ENCODE data around the gene SMU1.
A peak's percentile ranks its signal among the peaks of the same experiment; 100 is the strongest.

The SMU1 gene

DNA sequence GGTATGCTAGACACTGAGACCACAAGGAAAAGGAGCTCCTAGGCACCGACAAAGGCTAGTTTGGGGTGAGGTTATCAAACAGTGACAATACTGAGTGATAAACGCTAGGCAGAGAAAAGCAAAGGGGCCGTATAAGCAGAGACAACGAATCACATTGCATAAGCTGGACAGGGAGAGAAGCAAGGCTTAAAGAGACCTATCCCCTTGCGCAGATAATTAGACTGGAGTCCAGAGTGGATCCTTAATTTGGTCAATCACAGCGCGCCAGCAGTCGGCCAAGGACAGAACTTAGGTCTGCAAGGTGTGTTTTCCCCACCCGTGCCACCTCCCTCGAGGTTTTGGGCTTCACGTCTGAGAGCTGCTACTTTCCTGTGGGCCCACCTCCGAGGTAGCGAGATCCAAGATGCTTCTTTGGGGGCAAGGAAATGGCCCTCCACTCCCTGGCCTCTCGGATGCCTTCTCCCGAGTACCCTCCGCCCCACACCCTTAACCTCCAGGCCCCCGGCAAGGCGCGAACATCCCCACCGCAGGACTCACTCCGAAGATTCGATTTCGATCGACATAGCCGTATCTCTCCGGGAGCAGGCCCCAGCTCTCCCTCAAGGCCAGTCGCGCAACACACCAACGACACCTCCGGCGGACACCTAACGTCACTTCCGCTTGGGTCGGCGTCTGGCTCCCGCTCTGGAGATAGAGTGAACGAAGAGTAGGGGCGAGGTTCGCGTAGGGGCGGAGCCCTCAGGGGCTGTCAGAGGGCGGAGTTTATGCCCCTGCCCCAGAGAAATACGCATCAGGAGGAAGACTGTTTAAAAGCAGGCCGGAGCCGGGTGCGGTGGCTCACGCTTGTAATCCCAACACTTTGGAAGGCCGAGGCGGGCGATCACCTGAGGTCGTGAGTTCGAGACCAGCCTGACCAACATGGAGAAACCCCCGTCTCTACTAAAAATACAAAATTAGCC is at the start of gene SMU1:
SMU1 (minus strand) TSS at position 629 of the 959 bp plus-strand sequence; CDS start at position 563, 66 bp downstream.
- peak; percentile 98 for DNase-seq (ENCODE audit: low spot score)

GRCh38 chr9:33125461-33125860 is 49.0 kb upstream of the SMU1 start:
- DNase-seq (ENCODE audit: low spot score) = no peak

DNA sequence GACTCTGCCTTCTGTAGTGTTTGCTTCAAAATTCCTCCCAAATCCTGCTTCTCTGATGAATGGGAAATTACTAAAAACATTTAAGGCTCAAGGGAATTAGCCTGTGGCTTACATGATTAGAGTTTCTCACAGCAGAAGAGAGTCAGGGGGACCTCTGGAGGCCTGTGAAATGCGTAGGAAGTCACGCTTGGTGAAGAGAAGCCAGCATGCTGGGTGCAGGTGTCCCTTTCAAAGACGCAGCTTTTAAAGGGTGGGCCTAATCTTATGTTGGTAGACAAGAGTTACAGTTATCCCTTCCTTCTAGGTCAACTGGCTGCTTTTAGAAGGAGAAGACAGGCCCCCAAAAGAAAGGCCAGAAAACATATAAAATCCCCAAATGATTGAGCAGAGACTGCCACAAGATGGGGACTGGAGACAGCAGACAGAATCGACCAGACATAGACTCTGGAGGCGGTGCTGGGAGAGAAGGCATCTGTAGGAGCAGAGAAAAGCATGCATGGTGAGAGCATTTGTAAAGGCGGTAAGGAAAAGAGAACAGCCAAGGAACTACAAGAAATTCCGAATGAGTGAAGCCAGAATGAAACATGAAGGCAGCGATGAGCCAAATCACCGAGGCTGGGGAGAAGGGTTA is 48.4 kb upstream of the SMU1 start:
- no peak for DNase-seq (ENCODE audit: low spot score)

DNA sequence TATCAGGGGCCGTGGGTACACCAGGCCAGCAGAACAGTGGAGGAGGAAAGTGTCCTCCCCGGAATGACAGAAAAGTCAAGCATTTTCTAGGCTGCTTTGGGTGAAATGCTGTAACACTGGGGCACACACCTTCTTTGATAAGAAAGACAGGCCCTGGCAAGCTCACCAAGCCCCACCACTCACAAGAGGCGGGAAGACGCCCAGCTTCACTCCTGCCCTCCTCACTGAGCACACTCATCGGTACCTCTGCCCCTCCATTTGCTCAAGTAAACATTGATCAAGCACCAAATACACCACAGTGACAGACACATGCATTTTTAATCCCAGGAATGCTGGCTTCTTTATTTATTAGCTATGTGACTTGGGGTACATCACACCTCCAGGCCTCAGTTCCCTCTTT is 47.6 kb upstream of the SMU1 start:
- DNase-seq (ENCODE audit: low spot score) = no peak

GRCh38 chr9:33123407-33124031 is 47.0 kb upstream of the SMU1 start:
- DNase-seq (ENCODE audit: low spot score) = no peak

DNA sequence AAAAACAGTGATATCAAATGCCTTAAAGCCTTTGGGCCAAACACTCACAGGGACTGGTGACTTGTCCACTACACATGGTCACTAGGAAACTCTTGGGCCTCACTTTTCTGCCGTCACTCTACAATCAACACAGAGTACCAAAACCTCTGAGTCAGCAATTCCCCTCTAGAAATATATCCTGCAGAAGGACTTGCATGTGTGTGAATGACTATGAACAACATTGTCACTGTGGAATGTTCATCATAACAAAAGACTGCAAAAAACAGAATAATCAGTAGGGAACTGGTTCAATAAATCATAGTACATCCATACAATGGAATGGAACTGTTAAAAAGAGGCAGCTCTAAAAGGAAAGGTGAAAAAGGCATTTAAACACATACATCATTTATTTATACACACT is 44.1 kb upstream of the SMU1 start:
- DNase-seq (ENCODE audit: low spot score) = no peak

- no peak for DNase-seq (ENCODE audit: low spot score)
These were observed 41.3 kb upstream of the SMU1 start for GRCh38 chr9:33117796-33118195.

- DNase-seq (ENCODE audit: low spot score) = no peak
These were observed 40.8 kb upstream of the SMU1 start for GRCh38 chr9:33117306-33117705.

DNA sequence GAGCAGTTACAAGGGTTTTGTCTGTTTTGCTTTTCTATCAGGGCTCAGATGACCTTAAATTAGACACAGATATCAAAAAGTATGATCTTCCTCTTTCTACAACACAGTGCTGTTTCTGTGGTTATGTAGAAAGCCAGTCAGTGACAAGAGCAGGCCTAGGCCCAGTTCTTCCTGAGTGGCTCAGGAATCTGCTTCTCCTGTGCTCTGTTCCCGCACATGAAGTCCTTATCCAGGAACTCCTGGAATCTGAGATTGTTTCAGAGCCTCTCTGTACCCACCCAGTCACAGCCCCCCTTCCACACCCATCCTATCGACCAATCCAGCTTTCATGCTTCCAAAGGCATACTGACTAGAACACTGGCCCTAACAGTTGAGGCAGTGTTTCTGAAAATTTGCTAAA is 40.4 kb upstream of the SMU1 start:
- DNase-seq (ENCODE audit: low spot score) = no peak

- no peak for DNase-seq (ENCODE audit: low spot score)
These were observed 38.3 kb upstream of the SMU1 start for GRCh38 chr9:33114746-33115145.

GRCh38 chr9:33113799-33114547 is 37.5 kb upstream of the SMU1 start:
- no peak for DNase-seq (ENCODE audit: low spot score)

DNA sequence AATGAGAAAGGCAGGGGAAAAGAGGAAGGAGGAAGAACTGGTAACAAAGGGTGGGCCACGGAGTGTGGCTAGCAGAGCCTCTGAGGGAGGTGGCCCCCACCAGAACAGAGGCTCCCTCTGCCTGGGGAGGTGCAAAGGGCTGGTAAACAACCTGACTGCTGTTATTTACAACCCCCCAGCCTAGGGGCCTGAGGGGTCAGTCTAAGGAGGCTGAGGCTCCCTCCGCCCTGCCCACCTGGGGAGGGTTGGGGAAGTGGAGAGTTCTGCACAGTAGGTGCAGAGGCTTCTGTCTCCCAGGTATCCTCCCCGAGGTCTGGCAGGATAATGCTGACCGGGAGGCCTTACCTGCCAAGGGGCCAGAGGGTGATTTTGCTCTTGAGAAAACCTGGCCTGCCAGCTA is 35.6 kb upstream of the SMU1 start:
- no peak for DNase-seq (ENCODE audit: low spot score)

GRCh38 chr9:33111631-33112030 is 35.2 kb upstream of the SMU1 start:
- DNase-seq (ENCODE audit: low spot score) = no peak

DNA sequence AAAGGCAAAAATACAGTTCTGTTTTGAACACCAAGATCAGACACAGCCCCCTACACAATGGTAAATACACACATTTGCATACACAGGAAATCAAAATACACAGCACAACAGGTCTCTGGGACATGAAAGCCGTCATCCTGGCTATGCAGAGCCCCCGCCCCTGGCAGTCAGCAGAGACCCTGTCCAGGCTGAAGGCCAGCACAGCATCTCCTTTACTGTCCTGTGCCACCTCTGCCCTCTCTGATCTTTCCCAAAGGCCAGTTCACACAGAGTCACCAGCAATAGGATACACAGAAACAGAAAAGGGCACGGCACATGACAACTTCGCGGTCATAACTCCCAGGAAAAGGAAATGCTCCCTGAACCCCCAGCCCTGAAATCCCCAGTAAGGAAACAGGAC is 34.2 kb upstream of the SMU1 start:
- no peak for DNase-seq (ENCODE audit: low spot score)

DNA sequence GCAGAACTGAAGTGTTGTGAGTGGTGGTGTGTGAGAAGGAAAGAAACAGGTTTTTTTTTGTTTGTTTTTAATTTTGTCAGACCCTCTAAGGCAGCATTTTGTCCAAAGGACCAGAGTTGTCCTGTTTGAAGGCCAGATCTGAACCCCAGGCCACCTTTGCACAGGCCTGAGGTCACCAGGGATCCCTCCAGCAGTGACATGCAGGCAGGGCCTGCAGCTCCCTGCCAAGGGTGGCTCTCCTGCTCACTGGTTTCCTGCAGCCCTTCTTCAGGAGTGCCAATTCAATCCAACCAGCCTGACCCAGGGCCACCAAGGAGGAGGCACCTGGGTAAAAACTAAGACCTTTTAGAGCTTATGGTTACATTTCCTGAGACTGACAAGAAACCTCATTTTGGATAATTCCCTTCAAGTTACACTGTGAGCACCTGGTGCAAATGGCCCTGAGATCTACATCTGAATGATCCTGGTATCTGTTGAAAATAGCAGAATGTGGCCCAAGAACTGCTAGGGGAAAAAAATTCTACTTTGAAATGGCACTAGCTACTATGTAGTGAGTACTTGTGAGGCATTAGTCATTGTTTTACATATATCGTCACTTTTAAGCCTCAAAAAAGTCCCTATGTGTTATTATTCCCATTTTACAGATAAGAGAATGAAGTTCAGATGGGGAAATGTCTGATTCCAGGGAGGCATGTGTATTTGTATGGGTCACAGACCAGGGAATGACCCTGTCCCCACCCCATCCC is 33.5 kb upstream of the SMU1 start:
- no peak for DNase-seq (ENCODE audit: low spot score)

DNA sequence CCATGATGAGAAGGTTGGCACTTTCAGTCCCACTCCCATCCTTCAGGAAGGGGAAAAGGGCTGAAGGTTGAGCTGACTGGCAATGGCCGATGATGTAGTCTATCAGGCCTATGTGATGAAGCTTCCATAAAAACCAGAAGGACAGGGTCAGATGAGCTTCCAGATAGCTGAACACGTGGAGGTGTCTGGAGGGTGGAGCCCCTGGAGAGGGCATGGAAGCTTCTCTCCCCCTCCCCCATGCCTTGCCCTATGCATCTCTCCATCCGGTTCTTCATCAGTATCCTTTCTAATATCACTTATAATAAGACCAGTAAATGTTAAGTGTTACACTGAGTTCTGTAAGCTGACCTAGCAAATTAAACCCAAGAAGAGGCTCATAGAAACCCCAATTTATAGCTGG is 32.6 kb upstream of the SMU1 start:
- no peak for DNase-seq (ENCODE audit: low spot score)

- DNase-seq (ENCODE audit: low spot score) = no peak
These were observed 32.0 kb upstream of the SMU1 start for GRCh38 chr9:33108472-33108871.

DNA sequence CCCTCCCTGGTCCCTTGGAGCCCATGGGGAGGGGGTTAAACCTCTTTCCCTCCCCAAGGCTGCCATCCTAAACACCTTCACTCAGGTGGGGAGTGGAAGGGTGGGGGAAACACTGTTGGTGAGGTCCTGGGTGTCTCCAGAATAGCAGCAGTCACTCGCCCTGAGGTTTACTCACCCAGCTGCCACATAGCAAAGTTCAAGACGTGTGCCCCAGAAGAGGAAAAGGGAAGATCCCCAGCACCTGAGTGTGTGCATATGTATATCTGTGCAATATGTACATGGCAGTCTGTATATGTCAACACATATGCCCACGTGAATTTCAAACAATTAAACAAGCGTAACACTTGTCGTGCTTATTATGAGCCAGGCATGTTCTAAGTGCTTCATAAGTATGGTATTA is 31.3 kb upstream of the SMU1 start:
- DNase-seq (ENCODE audit: low spot score) = no peak

DNA sequence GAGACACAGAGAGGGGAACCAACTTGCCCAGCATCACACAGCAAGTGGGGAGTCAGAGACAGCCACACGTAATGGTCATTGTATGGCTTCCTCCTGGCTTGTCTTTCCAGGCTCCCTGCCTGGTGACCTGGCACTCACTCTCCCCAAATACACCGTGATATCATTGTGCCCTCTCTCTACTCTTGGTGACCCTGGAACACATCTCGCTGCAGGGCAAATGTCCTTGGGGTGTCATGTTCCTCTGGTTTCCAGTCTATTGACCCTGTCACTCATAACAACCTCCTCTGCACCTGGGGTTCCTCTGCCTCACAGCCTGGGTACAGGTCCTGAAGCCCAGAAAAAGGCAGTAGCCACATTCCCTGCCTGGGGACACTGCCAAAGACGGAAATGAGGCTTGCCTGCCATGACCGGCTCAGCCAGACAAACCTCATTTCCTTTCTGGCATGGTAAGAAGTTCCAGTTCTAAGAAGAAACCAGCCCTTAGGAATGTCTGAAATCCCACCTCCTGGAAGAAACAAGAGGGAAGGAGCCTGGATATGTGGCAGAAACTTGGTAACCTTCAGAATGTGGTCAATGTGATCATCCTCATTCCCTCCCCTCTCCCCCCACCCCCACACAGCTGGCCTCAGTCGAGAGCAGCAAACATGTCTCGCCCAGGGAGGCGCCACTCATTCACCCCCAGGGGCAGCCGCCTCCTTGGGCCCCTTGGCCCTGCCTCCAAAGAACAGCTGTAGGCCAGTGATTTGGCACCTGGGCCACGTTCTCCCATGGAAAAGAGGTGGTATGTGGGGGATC is 30.6 kb upstream of the SMU1 start:
- no peak for DNase-seq (ENCODE audit: low spot score)

DNA sequence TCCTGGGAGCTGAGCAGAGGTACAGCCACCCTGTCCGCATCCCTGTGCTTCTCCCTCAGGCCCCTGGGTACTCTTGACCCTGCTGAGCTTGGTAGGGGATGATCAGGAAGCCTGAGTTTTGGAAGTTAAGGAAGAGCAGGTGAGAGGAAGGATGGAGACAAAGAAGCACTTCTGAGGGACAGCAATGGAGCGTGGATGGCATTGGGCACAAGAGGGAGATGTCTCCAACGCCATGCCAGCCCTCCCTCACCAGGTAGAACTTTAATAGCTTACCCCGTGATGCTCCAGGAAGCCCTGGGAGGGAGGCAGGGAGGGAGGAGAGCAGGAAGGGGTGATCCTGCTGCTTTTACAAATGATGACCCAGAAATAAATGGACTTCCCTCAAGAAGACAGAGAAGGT is 29.9 kb upstream of the SMU1 start:
- no peak for DNase-seq (ENCODE audit: low spot score)

DNA sequence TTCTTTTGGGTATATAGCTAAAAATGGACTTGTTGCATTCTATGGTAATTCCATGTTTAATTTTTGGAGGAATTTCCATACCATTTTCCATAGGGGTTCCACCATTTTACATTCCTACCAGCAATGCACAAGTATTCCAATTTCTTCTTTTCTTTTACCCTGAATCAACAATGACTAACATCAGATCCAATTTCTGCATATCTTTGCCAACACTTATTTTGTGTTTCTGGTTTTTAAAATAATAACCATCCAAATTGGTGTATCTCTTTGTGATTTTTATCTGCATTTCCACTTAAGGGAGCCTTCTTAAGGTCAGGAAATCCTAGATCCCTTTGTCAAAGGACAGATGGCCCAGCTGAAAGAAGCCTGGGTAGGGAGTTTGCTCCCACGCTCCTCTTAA is 29.5 kb upstream of the SMU1 start:
- no peak for DNase-seq (ENCODE audit: low spot score)
